GM12865 (cell line): Measurements from ENCODE around the gene MAT2A.
"Not testable (repeated sequence)": the region's sequence is repeated elsewhere in the genome, so short reads cannot be mapped to it uniquely, and the experiment has no call there.

Source experiments
- DNase-seq: peaks from one replicate; pipeline ENCODE4 v3.0.0; 2010; ENCODE audit warnings: low read depth
- H3K4me3 ChIP-seq: 2 replicates; pipeline ENCODE4 v1.5.1; 2011; ENCODE audit warnings: mild to moderate bottlenecking, low read depth, low read length, control low read depth
- TF ChIP-seq, protein P1 (sequence below): IDR thresholded peaks from 2 replicates; pipeline ENCODE4 v1.5.1; 2011; ENCODE audit warnings: low read length, control low read depth, low read depth, inconsistent platforms; ENCODE audit not compliant: insufficient read depth; ENCODE audit errors: missing control alignments

Gene MAT2A

DNA sequence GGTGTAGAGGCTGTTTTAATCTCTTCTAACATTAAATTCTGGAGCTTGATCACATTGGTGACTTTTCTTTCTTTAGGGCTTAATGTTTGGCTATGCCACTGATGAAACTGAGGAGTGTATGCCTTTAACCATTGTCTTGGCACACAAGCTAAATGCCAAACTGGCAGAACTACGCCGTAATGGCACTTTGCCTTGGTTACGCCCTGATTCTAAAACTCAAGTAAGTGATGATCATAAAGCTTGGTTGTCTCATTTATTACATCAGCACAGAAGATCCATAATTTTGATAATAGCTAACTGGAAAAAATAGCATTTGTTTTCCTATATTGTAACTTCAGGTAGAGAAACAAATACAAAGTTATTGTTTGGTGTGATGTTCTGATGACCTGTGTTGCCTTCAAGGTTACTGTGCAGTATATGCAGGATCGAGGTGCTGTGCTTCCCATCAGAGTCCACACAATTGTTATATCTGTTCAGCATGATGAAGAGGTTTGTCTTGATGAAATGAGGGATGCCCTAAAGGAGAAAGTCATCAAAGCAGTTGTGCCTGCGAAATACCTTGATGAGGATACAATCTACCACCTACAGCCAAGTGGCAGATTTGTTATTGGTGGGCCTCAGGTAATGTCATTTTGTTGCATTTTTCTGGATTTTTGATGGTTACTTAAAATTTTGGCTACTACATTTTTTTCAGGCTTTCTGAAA lies 2.9 kb downstream of the MAT2A start:
- no peak for DNase-seq
- peak overlapping the region; percentile 84 for H3K4me3 ChIP-seq
- TF ChIP-seq, protein P1, sequence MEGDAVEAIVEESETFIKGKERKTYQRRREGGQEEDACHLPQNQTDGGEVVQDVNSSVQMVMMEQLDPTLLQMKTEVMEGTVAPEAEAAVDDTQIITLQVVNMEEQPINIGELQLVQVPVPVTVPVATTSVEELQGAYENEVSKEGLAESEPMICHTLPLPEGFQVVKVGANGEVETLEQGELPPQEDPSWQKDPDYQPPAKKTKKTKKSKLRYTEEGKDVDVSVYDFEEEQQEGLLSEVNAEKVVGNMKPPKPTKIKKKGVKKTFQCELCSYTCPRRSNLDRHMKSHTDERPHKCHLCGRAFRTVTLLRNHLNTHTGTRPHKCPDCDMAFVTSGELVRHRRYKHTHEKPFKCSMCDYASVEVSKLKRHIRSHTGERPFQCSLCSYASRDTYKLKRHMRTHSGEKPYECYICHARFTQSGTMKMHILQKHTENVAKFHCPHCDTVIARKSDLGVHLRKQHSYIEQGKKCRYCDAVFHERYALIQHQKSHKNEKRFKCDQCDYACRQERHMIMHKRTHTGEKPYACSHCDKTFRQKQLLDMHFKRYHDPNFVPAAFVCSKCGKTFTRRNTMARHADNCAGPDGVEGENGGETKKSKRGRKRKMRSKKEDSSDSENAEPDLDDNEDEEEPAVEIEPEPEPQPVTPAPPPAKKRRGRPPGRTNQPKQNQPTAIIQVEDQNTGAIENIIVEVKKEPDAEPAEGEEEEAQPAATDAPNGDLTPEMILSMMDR = no peak

DNA sequence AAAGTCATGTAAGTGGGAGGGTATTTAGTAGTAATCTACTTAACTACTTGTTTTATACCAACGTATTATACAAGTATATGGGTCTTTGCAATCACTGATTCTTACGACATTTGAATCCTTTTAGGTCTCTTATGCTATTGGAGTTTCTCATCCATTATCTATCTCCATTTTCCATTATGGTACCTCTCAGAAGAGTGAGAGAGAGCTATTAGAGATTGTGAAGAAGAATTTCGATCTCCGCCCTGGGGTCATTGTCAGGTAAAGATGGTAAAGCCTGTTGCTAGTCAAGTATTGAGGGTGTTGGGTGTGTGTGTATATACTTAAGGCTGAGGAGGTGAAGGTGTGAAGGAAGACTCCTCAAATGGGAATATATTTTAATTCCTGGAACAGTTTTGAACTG lies 3.8 kb downstream of the MAT2A start:
- no peak for DNase-seq
- H3K4me3 ChIP-seq = no peak overlapping the region
- TF ChIP-seq, protein P1 = no peak

DNA sequence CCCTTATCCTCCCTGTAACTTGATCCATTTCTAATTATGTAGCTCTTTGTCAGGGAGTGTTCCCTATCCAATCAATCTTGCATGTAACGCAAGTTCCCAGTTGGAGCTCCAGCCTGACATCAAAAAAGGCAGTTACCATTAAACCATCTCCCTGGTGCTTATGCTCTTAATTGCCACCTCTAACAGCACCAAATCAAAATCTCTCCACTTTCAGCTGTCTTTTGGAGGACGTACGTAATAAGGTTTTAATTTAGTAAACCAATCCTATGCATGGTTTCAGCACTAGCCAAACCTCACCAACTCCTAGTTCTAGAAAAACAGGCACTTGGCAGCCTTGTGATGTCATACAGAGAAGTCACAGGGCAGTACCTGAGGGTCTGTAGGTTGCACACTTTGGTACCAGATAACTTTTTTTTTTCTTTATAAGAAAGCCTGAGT lies 5.3 kb downstream of the MAT2A start:
- DNase-seq, H3K4me3 ChIP-seq: not testable (repeated sequence)

DNA sequence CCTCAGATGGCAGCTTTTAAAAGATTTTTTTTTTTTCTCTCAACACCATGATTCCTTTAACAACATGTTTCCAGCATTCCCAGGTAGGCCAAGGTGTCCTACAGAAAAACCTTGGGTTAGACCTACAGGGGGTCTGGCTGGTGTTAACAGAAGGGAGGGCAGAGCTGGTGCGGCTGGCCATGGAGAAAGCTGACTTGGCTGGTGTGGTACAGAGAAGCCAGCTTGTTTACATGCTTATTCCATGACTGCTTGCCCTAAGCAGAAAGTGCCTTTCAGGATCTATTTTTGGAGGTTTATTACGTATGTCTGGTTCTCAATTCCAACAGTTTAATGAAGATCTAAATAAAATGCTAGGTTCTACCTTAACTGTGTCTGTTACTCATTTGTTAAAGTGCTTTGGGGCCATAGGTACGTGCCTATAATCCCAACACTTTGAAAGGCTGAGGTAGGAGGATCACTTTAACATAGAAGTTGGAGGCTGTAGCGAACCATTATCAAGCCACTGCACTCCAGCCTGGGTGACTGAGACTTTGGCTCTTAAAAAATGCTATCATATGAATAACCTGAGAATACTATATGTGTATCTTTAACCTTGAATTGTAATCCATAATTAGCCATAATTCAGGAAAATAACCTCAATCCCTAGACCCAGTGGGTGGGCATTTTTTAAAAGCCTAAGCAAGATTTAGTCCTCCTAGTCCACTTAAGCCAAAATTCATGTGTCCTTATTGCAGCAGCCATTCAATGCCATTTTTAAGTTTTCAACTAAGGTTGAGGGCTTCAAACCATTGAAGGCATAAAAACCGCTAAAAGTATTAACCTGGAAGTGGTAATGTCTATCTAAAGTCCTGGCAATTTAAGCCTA lies 6.2 kb downstream of the MAT2A start:
- not testable (repeated sequence) for DNase-seq, H3K4me3 ChIP-seq

DNA sequence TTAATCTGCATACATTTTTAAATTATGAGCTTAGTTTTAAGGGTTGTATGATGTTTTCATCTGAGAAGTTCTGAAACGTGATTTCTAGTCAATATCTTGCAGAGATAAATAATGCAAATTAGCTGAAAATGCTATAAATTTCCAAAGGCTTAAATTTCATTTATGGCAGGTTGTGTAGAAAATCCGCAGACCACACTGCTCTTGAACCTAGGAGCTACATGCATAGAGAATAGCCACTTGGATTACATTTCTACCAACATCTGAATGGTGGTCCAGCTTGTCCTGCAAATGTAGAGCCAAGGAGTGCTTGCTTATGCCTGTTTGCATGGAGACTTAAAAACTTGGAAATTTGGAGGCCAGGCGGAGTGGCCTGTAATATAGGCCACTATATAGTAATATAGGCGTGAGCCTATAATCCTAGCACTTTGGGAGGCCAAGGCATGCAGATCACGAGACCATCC lies 6.8 kb downstream of the MAT2A start:
- TF ChIP-seq, protein P1 = no peak
- peak; percentile 29 for DNase-seq
- H3K4me3 ChIP-seq = no peak overlapping the region

DNA sequence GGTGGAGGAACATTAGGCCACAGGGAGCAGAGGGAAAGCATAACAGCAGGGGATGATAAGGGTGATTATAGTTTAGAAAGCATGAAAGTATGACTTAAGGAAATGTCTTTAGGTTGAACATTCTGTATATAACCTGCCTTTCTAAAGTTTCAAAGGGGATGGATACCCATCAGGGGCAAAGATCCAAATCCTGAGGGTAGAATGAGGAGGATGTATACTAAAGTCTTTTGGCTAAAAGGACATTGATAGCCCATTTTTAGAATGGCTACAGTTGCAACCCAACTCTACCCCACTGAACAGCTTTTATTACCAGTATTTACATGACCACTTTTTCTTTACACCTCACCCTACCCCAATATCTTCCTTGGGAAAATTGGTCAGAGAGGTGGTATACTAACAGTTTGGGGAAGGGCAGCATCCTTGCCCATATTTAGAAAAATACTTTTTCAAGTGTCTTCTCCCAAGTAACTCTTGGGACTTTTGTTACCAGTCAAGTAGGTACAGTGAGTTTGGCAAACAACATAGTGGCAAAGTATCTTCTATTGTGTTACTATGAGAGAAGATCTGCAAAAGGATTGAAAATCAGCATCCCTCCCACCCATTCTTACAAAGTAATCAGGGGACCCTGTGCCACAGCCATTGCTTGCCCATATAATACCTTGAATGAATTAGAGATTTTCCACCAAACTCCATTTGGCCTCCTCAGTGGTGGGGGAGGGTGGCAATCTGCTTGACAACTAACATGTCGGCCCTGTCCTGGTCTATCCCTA lies 8.3 kb downstream of the MAT2A start:
- TF ChIP-seq, protein P1 = no peak
- DNase-seq = peak; percentile 20

DNA sequence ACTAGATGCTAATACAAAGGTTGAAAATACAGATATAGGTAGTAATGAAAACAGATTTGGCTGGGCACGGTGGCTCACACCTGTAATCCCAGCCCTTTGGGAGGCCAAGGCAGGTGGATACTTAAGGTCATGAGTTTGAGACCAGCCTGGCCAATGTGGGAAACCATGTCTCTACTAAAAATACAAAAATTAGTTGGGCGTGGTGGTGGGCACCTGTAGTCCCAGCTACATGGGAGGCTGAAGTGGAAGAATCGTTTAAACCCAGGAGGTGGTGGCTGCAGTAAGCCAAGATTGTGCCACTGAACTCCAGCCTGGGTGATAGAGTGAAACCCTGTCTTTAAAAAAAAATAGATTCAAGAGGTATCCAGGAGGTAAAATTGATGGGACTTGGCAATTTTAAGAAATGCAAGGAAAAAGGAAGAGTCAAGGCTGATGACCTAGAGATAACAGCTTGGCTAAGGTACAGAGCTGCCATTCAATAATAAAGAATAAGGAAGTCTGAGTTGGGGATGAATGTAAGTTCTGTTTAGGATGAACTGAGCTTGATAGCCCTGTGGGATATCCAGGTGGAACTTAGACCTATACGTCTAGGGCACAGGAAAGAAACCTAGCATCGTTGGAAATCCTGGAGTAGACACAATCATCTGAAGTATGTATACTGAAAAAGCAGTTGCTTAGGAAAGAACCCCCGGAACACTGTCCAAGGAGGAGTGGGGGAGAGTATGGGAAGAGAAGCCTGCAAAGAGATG lies 9.1 kb downstream of the MAT2A start:
- no peak overlapping the region for H3K4me3 ChIP-seq
- TF ChIP-seq, protein P1 = no peak
- no peak for DNase-seq

More for the DNA sequence above, 8.3 kb downstream of the MAT2A start:
- no peak overlapping the region for H3K4me3 ChIP-seq
